ENCODE data around the gene ODC1.
A peak's percentile ranks its signal among the peaks of the same experiment; 100 is the strongest.

Gene ODC1

DNA sequence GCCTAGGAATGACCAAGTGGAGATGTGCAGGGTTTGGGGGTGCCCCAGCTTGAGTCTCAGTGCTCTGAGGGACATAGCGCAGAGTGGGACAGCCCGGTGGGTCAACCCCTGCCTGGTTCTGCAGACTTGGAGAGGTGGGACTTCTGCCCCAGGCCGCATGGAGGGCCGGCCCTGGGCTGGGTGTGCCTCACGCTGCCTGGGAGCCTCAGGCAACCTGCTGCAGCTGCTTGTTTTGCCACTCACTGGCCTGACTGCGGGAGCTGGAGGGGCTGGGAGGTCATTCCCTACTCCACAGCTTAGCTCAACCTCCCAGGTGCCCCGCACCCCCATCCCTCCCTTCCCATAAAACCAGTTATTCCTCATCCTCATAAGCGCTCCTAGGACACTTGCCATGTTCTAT is 33.1 kb downstream of the ODC1 start:
- DNase-seq (ENCODE audit: low spot score) = no peak

DNA sequence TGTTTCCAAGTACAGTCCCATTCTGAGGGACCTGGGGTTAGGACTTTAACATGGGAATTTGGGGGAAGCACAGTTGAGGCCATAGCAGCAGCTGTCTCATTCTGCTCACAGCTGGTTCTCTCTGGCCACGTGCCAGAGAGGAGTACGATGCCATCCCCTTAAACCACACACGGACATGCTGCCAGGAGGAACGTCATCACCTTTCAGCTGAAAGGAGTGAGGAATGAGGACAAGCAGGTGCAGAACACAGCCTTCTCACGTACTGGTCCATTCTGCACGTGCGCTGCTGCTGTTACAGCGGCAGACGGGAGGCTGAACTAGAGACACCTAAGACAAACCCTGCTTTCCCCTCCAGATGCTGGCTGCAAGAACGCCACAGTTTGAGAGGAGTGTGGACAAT is 33.5 kb downstream of the ODC1 start:
- DNase-seq (ENCODE audit: low spot score) = no peak

DNA sequence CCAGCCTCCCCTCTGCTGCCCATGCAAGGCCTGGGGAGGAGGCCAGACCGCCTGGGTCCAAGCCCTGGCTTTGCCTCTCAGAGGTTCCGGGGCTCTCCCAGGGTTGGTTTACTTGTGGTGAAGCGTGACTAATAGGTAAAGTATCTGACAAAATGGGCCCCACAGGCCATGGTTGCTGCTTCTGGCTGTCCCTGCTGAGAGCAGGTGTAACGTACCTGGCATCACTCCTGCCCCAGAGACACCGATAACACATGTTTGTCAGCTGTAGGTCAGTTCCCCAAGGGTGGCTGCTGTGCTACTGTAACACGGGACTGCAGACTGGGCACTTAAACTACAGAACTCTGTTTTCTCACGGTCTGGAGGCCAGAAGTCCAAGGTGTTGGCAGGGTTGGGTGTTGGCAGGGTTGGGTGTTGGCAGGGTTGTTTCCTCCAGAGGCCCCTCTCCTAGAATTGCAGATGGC is 34.1 kb downstream of the ODC1 start:
- peak; percentile 71 for DNase-seq (ENCODE audit: low spot score)

DNA sequence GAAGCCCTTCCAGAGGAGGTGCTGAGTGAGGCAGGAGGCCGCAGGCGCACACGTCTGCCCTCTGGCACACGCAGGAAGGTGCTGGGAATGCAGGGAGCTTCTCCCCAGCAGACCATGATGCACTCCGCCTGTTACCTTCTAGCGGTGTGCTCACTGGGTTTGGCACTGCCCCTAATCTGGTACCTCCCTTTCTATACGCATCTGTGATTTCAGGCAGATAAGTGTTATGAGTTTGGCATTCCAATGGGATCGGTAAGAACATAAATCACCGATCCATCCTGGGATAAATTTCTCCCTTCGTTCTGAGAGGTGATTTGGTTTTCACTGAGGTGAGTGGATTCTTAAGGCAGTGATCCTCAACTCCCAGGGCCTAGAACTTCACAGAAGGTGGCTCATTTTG is 34.6 kb downstream of the ODC1 start:
- DNase-seq (ENCODE audit: low spot score) = no peak

DNA sequence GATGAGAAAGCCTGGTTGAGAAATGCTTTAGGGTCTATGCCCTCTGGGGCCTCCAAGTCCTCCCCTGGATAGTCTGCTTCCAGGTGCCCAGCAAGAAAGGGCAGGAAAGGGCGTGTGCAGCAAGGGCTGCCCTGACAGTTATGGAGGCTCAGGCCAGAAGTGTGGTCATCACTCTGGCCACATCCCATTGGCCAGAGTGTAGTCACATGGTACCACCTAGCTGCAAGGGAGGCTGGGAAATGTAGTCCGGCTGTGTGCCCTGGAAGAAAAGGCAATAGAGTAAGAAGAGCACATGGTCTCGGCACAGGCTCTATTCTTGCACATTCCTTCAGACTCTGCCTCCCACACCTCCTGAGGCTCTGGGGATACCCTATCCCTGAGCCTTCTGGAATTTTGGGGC is 35.7 kb downstream of the ODC1 start:
- DNase-seq (ENCODE audit: low spot score) = peak; percentile 74

DNA sequence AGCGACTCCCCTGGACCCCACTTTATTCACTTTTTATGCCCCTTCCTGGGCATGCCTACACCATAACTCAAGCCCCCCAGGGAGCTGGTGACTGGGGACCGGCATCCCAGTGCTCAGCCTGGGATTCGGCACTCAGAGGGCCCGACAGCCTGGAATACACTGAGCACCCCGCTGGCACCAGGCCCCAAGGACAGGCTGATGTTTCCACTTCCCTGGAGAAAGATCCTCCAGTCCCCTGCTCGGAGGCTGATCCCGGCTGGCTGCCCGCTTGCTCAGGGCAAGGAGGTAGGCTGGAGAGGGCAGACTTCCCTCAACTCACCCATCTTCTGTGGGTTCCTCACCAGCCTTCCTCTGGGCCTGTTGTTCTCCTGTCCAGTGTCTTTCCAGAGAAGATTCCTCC is 36.6 kb downstream of the ODC1 start:
- no peak for DNase-seq (ENCODE audit: low spot score)

DNA sequence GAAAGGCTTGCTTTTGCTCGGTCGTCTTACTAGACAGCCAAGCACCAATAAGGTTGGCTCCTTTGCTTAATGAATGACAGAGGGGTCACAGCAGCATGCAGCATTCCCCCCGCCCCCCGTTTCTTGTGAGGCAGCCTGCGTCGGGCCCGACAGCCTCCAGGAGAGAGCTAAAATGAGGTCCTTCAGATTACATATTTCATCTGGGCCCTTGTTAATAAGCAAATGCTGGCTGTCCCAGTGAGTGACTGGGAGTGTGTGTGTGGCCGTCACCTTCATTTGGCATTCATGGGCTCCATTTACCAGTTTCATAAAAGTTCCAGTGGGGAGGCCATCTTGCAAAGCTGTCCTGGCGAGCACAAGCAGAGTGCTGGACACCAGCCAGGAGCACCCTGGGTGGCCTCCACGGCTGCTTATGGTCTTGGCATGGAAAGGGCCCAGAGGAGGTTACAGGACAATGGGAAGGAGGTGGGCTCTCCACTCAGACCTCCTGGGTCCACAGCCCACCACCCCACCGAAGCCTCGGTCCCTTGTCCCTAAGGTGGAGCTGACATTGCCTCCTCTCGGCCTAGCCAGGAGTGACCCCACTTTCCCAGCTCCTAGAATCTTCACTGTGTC is 37.2 kb downstream of the ODC1 start:
- no peak for DNase-seq (ENCODE audit: low spot score)

DNA sequence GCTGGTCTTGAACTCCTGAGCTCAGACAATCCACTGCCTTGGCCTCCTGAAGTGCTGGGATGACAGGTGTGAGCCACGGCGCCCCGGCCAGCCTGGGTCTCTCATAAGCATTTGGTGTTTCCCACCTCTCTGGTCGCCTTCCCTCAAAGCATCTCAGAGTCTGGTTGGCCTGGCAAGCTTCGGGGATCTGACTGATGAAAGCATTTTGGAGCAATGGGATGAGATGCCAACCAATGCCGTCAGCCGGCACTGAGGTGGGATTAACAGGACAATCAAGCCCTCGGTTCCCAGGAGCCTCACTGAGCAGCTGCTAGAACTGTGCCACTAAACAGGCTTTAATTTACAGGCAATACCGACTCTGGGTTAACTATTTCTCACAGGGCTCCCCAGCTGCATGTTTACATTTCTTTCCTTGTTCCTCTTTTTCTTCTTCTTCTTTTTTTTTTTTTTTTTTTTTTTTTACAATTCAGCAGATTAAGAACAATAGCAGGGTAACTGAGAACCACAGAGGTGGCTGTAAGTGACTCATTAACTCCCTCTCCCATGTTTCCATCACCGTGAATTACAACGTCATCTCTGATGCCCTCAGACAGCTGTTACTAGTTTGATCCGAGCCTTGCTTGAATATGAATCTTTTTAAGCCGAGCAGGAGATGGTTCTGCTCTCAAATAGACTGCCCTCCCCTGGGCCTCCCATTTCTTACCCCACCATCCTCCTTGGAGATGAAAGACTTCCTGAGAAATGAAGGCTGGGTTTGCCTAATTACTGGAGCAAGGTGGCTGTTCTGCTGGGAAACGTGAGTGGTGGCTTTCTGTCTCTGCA is 37.9 kb downstream of the ODC1 start:
- DNase-seq (ENCODE audit: low spot score) = peak; percentile 56

DNA sequence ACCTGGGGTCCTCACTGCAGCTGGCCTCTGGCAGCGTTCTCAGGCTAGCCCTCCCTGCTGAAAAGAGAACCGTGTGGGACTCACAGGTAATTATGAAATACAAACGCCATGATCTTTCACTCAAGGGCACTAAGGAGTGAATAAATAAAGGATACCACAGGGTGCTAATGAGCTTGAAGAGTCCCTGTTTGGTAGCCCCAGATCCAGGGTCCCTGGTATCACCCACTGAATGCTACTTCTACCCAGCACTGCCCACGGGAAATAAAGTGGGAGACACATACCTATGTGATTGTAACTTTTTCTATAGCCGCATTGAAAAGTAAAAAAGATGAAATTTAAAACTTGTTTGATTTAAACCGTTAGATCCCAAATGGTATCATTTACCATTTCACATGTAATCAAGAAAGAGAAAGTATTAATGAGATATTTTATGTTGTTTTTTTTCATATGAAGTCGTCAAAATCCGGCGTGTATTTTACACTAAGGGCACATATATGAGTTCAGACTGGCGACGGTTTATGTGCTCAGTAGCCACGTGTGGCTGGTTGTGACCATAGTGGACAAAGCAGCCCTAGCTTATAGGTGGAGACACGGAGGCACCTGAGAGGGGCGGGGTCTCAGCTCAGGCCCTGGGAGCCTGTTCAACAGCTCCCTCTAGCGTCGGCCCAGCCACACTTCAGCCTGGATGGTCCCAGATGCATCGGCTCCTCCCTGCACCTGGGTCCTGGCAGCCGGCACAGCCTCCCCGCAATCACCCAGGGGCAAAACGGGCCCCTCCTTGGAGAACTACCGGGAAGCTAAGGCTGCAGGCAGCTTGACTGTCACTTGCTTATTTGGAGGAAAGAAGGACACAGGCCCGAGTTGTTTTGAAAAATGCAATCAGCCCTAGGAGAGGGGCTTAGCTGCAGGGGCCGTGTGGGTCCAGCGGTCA is 39.2 kb downstream of the ODC1 start:
- DNase-seq (ENCODE audit: low spot score) = peak; percentile 91

DNA sequence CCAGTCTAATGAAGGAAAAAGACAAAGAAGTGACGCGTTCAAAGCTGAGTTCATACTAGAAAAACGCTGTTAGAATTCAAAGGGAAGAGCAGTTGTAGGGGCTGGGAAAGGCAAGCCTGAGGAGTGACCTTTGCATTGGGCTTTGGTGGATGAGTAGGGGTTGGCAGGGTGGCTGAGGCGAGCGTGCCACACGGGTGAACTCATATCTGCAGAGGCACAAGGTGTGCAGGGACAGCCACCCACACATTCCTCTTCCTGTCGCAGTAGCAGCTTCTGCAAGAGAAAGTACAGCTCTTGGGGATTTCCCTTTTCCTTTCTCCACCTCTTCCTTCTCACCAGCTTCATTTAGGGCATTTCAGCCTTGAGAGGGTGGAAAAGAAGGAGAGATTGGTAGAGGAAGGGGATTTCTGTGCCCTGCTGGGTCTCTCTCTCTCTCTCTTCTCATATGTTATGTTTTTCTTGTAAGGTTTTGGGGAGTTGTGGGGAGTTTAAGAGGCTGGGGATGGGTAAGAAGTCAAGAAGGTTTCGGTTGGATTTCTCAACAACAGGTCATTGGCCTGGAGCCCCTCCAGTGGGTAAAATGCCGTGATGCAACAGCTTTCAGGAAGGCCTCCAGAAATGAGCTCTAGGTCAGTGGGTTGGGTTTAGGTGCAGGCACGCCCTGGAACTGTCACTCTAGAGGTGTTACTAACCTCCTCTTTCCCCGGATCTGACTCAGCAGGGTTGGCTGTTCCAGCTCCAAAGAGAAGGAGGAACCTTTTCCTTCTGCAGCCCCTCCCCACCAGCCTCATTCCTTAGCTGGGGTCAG is 40.1 kb downstream of the ODC1 start:
- DNase-seq (ENCODE audit: low spot score) = no peak

DNA sequence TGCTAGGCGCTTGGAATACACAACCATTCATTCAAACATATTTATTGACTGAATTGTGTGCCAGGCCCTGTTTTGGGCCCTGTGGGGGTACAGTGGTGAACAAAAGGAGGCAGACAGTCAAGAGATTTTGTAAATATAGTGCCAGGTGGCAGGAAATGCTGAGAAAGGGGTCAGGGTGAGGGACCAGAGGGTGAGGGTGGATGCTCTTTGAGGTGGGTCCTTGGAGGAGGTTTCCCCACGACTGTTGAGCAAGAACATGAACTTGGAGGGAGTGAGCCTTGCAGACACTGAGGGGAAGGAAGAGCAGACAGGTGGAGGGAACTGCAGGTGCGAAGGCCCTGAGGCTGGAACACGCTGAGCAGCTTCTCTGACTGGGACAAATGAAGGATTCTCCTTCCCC is 40.7 kb downstream of the ODC1 start:
- DNase-seq (ENCODE audit: low spot score) = no peak

DNA sequence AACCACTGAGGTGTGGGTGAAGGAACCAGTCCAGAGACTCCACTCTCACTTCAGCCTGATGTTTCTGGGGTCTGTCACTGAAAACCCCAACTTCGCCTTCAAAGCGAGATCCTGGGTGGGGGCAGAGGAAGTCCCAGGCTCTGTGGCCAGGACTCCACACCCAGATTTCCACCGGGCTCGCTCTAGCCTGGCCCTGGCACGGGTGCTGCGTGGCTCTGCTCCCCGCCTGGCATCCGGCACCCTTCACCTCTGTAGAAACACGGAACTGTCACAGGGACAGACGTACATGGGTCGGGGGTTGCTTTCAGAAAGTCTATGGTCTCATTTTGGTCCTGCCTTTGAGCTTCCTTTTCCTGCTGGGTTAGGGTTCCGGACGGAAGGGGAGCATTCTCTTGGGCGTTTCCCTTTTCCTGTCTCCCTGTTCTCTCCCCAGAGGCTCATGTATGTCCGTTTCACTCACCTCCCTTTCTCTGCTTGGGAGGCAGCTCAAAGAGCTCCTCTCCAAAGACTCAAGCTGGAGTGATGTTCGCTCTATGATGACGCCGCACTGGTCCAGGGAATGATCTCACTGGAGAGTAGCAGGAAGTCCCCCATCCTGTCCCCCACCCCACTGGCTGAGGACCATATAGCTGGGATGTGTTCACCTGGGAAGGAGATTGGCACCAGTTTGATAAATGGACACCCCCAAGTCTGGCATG is 41.5 kb downstream of the ODC1 start:
- no peak for DNase-seq (ENCODE audit: low spot score)

DNA sequence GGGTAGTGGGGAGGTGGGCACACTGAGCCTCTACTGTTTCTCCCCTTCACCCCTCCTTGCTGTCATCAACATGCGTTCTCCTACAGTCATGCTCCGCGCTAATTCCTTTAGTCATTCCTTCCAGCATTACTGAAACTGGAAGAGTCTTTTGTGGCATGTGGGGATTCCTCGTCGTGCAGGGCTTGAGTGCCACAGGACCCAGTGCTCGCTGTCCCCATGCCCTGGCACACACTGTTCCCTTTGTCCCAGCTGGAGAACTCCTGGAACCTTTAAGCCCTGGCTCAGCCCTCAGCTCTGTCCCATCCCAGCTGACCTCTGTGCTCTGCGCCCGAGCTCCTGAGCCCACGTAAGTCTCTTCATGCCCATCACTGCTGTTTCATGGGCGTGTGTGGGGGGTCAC is 42.1 kb downstream of the ODC1 start:
- no peak for DNase-seq (ENCODE audit: low spot score)

DNA sequence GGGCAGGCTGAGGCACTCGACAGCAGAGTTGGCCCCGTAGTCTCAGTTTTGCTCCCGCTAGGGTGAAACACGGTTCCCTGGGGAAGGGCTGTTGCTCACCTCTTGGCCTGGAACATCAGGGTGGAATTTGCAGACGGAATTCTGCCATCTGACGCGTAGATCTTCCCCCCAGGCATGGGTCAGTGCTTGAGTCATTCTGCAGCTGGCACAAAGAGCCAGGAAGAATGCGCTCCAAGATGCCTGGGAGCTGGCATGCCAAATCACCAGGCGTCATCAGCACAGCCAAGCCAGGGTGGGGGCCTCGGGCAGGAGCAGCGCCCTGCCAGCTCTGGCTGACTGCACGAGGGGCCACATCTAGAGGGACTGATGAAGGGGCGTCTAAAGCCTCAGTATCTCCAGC is 42.7 kb downstream of the ODC1 start:
- DNase-seq (ENCODE audit: low spot score) = no peak

DNA sequence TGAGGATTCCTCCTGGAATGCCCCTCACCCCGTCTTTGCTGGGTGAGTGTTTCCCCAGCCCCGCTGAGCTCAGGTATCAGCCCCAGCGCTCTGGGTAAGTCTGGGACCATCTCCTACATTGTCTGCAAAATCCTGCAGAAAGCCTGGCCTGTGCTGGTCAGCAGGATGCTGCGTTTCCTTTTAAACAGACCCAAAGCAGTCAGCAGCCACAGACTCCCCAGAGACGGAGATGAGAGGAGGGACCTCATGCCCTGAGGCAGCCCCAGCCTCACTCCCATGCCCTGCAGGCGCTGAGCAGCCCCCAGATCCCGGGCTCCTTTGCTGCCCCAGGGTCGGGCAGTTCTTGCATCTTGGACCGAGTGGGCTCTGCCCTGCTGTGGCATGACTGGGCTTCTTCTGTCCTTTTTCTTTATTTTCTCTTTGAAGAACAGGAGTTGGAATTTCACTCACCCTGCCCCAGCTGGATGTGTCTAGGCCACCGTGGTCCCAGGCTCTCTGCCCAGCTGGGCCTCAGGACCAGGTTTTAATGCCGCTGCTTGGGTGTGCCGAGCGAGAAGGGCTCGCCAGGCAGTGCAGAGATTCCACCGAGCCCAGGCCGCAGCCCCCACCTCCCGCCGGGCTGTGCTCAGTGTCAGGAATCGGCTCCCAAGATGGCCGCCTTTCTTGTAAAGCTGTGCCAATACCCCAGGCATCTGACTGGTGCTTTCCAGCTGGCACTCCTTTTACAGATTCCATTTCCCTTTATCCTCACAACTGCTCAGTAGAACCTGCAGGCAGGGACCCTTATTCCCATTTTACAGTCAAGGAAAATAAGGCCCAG is 43.6 kb downstream of the ODC1 start:
- no peak for DNase-seq (ENCODE audit: low spot score)

DNA sequence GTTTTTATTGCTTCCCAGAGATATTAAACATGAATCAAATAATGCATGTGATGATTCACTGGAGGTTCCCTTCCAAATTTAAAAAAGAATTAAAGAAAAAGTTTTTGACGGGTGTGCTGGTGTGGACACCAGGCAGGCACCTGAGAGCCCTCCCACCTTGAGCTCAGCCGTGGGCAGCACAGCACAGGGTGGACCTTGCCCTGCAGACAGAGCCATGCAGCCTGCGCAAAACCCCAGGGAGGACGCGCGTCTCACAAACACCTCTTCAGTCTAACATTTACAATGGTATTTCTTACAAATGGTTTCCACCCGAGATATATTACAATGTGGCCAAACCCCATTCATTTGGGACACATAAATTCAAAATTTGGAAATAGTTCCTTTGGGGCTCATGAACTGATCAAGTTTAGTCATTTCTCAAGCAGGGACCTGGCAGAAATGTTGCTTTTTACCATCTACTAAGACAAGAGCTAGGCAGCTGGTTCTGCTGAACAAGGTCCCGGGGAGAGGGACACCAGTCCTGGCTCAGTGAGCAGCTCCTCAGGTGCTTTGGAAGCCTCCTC is 45.4 kb downstream of the ODC1 start:
- DNase-seq (ENCODE audit: low spot score) = no peak

DNA sequence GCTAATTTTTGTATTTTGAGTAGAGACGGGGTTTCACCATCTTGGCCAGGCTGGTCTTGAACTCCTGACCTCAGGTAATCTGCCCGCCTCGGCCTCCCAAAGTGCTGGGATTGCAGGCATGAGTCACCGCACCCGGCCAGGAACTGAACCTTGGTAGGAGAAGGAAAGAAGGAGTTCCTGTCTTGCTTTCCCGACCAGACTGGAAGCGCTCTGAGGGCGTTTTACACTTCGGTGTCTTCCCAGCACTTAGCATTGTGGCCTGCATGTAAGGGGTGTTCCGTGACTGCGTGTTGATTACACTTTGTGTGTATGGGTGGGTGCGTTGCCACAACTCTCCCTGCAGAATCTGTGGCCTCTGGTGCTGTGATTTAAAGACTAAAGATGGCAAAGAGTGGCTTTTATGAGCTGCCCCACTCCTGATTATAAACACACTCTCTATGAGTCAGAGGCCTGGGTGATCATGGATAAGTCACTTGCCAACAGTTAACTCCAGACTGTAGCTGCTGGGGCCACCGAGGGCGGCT is 46.0 kb downstream of the ODC1 start:
- no peak for DNase-seq (ENCODE audit: low spot score)

DNA sequence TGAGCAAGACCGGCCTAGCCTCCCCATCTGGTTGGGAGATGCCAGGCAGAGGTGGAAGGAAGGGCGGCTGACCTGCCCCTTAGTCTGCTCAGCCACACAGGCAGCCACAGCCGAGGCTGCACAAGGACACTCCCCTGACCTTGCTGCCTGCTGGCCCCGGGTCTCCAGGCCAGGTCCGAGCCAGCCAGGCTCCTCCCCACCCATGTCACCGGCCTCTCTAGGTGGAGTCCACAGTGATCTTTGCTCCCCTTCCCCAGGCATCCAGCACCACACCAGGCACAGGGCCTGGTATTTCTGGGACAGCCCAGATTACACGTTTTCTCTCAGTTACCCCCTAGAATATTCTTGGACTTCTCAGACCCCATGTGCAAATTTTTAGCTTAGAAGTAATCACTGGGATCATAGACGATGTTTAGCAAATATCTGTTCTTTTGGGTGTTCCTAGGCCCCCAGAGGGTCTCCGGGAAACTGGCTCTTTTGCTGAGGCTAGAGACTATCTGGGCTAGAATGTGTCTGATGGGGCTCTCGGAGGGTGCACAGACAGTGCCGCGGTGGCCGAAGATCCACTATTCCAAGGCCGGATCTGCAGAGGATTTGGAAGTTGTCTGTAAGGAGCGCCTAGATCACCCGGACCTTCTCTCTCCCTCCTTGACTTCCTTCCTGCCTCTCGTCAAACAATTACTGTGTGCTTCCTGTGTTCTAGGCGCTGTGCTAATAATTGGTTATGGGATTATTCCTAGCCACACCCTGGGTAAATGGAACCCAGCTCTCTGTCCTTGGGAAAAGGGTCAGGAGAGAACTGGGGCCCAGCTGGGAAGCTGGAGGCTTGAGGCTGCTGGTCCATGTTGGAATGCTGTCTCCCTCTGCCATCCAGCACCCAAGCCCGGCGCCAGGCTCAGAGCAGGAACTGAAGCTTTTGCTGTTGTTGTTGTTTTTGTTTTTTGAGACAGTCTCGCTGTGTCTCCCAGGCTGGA is 46.9 kb downstream of the ODC1 start:
- DNase-seq (ENCODE audit: low spot score) = no peak

Data from cerebellar cortex (tissue), 1 donor.